ENCODE measurements around the gene MDK. TPM values are rescaled to one million over a fixed set of nuclear protein-coding genes. Genes with fewer than 3 reads are reported as not detected.

MDK gene
- total RNA-seq, 4 donors from 2014 or later = 5.0 to 25.0 (median 14.1) TPM

GRCh38 chr11:46361283-46362155 is 19.9 kb upstream of the MDK start:
- Histone ChIP-seq H3K4me3 (peak overlapping the region; percentile 3 to 52), H3K4me1 (peaks cover 0 to 55% (median 27%) of the 10 kb centered on the region in 3 donors), H3K9me3 (no peaks in the 10 kb centered on the region), H3K27me3 (no peaks in the 10 kb centered on the region), H3K27ac (peak overlapping the region; percentile 40 to 84 (median 83)), H3K36me3 (peaks cover 0 to 2% of the 10 kb centered on the region in 2 donors)
- 20% methylated on average over 1 of the region's 26 CpGs; no CpG with 5 or more reads in 1 of the 2 donors for WGBS, 2 donors (ENCODE audit: low coverage in 1 of 2)
- TF ChIP-seq POLR2A (IDR thresholded peaks at IDR 0.05) (peak in 1 of 2 donors; percentile 23), CTCF (IDR thresholded peaks at IDR 0.05) (no peak), EP300 (IDR thresholded peaks at IDR 0.05) (no peak), POLR2AphosphoS5 (IDR thresholded peaks at IDR 0.05) (peak; percentile 51)
- peak; percentile 81 for ATAC-seq

- Histone ChIP-seq H3K27me3 (no peaks in the 10 kb centered on the region), H3K27ac (peak overlapping the region in 3 of 4 donors; percentile 83 to 84 (median 83)), H3K4me3 (peak overlapping the region; percentile 3 to 52), H3K4me1 (peaks cover 0 to 64% (median 31%) of the 10 kb centered on the region in 3 donors), H3K36me3 (no peaks in the 10 kb centered on the region), H3K9me3 (no peaks in the 10 kb centered on the region)
- TF ChIP-seq CTCF (IDR thresholded peaks at IDR 0.05) (no peak), POLR2A (IDR thresholded peaks at IDR 0.05) (no peak), POLR2AphosphoS5 (IDR thresholded peaks at IDR 0.05) (no peak), EP300 (IDR thresholded peaks at IDR 0.05) (no peak)
- ATAC-seq = no peak
- WGBS, 2 donors (ENCODE audit: low coverage in 1 of 2) = 40% methylated on average over 1 of the region's 20 CpGs
Observed at GRCh38 chr11:46362156-46363030, 19.1 kb upstream of the MDK start.

- H3K4me1 ChIP-seq = peaks cover 0 to 70% (median 36%) of the 10 kb centered on the region in 3 donors
- WGBS, 2 donors (ENCODE audit: low coverage in 1 of 2) = 7 to 48% methylated on average over 3 to 5 of the region's 9 CpGs
- no peaks in the 10 kb centered on the region for H3K9me3 ChIP-seq
- peak overlapping the region in 3 of 4 donors; percentile 83 to 84 (median 83) for H3K27ac ChIP-seq
- ATAC-seq = peak; percentile 69
- TF ChIP-seq POLR2A (IDR thresholded peaks at IDR 0.05) (no peak), POLR2AphosphoS5 (IDR thresholded peaks at IDR 0.05) (no peak), EP300 (IDR thresholded peaks at IDR 0.05) (no peak), CTCF (IDR thresholded peaks at IDR 0.05) (no peak)
- H3K4me3 ChIP-seq = peak overlapping the region in 1 of 2 donors; percentile 52
- H3K27me3 ChIP-seq = no peaks in the 10 kb centered on the region
- peaks cover 0 to 3% of the 10 kb centered on the region in 2 donors for H3K36me3 ChIP-seq
Observed at GRCh38 chr11:46363031-46363407, 18.4 kb upstream of the MDK start.

GRCh38 chr11:46363455-46364005 is 17.9 kb upstream of the MDK start:
- 32 to 40% methylated on average over 5 of the region's 21 CpGs for WGBS, 2 donors (ENCODE audit: low coverage in 1 of 2)
- peaks cover 0 to 75% (median 36%) of the 10 kb centered on the region in 3 donors for H3K4me1 ChIP-seq
- H3K36me3 ChIP-seq = peaks cover 0 to 9% of the 10 kb centered on the region in 2 donors
- TF ChIP-seq CTCF (IDR thresholded peaks at IDR 0.05) (peak in 1 of 4 experiments; percentile 5), POLR2AphosphoS5 (IDR thresholded peaks at IDR 0.05) (no peak), POLR2A (IDR thresholded peaks at IDR 0.05) (no peak)
- H3K9me3 ChIP-seq = no peaks in the 10 kb centered on the region
- ATAC-seq = no peak
- H3K27ac ChIP-seq = peak overlapping the region in 3 of 4 donors; percentile 83 to 84 (median 83)
- no peaks in the 10 kb centered on the region for H3K27me3 ChIP-seq
- H3K4me3 ChIP-seq = peak overlapping the region in 1 of 2 donors; percentile 52

Measured in gastroesophageal sphincter (tissue), 4 donors.